Dendritic cell treated with granulocyte-macrophage colony-stimulating factor and Interleukin-4, amounts not matched to agents 40 ng/mL and 50 ng/mL, for 4 days (primary cell): ENCODE data around the gene SH3PXD2B.
"Not testable (repeated sequence)": the region's sequence is repeated elsewhere in the genome, so short reads cannot be mapped to it uniquely, and the experiment has no call there.

Source experiments
- H3K27ac Mint-ChIP-seq: one replicate; pipeline ENCODE4 v1.8.0; 2022; ENCODE audit warnings: mild to moderate bottlenecking, mixed read lengths
- H3K27me3 Mint-ChIP-seq: one replicate; pipeline ENCODE4 v1.8.0; 2022; ENCODE audit warnings: mild to moderate bottlenecking, mixed read lengths
- H3K36me3 Mint-ChIP-seq: one replicate; pipeline ENCODE4 v1.8.0; 2022; ENCODE audit warnings: low read depth, mixed read lengths
- H3K4me1 Mint-ChIP-seq: one replicate; pipeline ENCODE4 v1.8.0; 2022; ENCODE audit warnings: low read depth, mixed read lengths
- H3K4me3 Mint-ChIP-seq: one replicate; pipeline ENCODE4 v1.8.0; 2022; ENCODE audit warnings: mild to moderate bottlenecking, moderate library complexity, mixed read lengths
- H3K9me3 Mint-ChIP-seq: one replicate; pipeline ENCODE4 v1.8.0; 2022; ENCODE audit warnings: mixed read lengths
- intact Hi-C: fragments of 100-400 bp; cut with micrococcal nuclease; formaldehyde crosslinking; loops from one replicate; pipeline ENCODE4 v1.15.0; 2022

The SH3PXD2B gene

GRCh38 chr5:172351240-172351778 is 103.0 kb downstream of the SH3PXD2B start:
- no peaks in the 10 kb centered on the region for H3K9me3 Mint-ChIP-seq
- H3K27me3 Mint-ChIP-seq = peaks cover 11% of the 10 kb centered on the region
- H3K4me3 Mint-ChIP-seq = no peak overlapping the region
- peaks cover 34% of the 10 kb centered on the region for H3K36me3 Mint-ChIP-seq
- no peak overlapping the region for H3K27ac Mint-ChIP-seq
- intact Hi-C loops = no loop called here
- H3K4me1 Mint-ChIP-seq = no peaks in the 10 kb centered on the region

GRCh38 chr5:172350212-172351181 is 103.8 kb downstream of the SH3PXD2B start:
- H3K36me3 Mint-ChIP-seq = peaks cover 34% of the 10 kb centered on the region
- intact Hi-C loops = no loop called here
- no peaks in the 10 kb centered on the region for H3K9me3 Mint-ChIP-seq
- no peaks in the 10 kb centered on the region for H3K4me1 Mint-ChIP-seq
- H3K27me3 Mint-ChIP-seq = peaks cover 8% of the 10 kb centered on the region
- no peak overlapping the region for H3K27ac Mint-ChIP-seq
- no peak overlapping the region for H3K4me3 Mint-ChIP-seq

DNA sequence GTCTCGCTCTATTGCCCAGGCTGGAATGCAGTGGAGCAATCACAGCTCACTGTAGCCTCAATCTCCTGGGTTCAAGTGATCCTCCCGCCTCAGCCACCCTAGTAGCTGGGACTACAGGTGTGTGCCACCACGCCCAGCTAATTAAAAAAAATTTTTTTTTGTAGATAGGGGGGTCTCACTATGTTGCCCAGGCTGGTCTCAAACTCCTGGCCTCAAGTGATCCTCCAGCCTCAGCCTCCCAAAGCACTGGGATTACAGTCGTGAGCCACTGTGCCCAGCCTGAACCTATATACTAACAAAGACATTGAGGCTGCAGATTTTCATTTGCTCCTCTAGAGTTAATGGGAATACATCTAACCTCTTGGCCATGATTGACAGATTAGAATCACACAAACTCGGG is 105.6 kb downstream of the SH3PXD2B start:
- H3K27ac Mint-ChIP-seq, H3K4me3 Mint-ChIP-seq, H3K9me3 Mint-ChIP-seq, H3K4me1 Mint-ChIP-seq, intact Hi-C loops, H3K27me3 Mint-ChIP-seq: not testable (repeated sequence)
- H3K36me3 Mint-ChIP-seq = peaks cover 26% of the 10 kb centered on the region

DNA sequence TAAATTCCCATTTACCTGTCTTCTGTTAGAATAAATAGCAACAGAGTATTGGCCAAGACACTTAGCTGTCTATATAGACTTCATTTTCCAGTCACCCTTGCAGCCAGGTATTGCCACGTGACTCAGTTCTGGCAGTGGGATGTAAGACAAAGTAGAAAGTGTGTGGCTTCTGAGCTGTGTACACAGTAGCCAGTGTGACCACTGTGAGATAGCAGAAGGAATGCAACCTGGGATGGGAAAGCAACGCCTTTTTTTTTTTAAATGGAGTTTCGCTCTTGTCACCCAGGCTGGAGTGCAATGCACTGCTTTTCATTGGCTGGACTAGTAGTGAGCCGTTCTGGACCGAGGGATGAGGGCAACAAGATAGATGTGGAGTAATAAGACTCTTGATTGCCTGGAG is 106.2 kb downstream of the SH3PXD2B start:
- H3K27me3 Mint-ChIP-seq = no peaks in the 10 kb centered on the region
- no peaks in the 10 kb centered on the region for H3K4me1 Mint-ChIP-seq
- H3K36me3 Mint-ChIP-seq = peaks cover 20% of the 10 kb centered on the region
- H3K27ac Mint-ChIP-seq = no peak overlapping the region
- no peaks in the 10 kb centered on the region for H3K9me3 Mint-ChIP-seq
- H3K4me3 Mint-ChIP-seq = no peak overlapping the region
- intact Hi-C loops = no loop called here

DNA sequence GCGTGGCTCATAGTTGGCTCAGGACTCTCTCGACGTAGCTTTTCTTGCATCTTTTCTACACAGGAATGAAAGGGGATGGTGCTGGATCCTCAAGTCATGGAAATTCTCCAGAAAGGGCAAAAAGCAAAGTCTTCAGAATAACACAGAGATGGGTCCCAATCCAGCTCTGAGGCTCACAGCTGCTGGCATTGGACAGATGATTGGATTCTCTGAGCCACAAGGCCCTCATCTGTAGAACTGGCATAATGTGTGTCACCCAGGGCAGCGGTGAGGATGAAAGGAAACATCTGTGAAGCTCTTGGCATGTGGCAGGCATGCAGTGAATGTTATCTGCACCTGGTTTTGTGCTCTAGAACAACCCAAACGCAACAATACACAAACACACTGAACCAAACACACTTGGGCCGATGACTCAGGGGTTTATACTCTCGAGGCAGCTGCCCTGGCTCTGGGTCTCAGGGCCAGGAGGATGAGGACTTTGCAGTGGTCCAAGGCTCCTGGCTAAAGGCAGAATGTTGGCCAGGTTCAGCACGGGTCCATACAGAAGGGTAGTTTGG is 106.8 kb downstream of the SH3PXD2B start:
- intact Hi-C loops = no loop called here
- H3K4me1 Mint-ChIP-seq = no peaks in the 10 kb centered on the region
- no peak overlapping the region for H3K4me3 Mint-ChIP-seq
- H3K27me3 Mint-ChIP-seq = no peaks in the 10 kb centered on the region
- peaks cover 14% of the 10 kb centered on the region for H3K36me3 Mint-ChIP-seq
- no peak overlapping the region for H3K27ac Mint-ChIP-seq
- no peaks in the 10 kb centered on the region for H3K9me3 Mint-ChIP-seq

DNA sequence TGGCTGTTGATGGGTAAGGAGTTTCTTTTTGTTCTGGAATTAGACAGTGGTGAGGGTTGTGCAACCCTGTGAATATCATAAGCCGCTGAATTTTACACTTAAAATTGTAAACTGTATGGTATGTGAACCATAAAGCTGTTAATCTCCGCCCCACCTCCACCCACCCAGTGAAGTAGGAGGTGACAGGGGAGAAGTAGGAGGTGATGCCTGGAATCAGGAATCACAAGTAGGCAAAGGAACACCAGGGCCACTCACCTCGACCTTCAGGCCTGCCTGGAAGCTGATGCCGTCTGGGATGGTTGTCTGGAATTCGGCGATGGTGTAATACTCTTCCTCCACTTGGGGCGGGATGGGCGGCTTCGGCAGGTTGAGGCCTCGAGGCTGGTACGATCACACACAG is 108.4 kb downstream of the SH3PXD2B start:
- no peak overlapping the region for H3K4me3 Mint-ChIP-seq
- H3K36me3 Mint-ChIP-seq = peaks cover 13% of the 10 kb centered on the region
- no peaks in the 10 kb centered on the region for H3K4me1 Mint-ChIP-seq
- intact Hi-C loops = no loop called here
- no peak overlapping the region for H3K27ac Mint-ChIP-seq
- no peaks in the 10 kb centered on the region for H3K9me3 Mint-ChIP-seq
- no peaks in the 10 kb centered on the region for H3K27me3 Mint-ChIP-seq

GRCh38 chr5:172344855-172345409 is 109.4 kb downstream of the SH3PXD2B start:
- Mint-ChIP-seq H3K4me3 (no peak overlapping the region), H3K4me1 (no peaks in the 10 kb centered on the region)

GRCh38 chr5:172343741-172344140 is 110.6 kb downstream of the SH3PXD2B start:
- Mint-ChIP-seq H3K27me3 (peaks cover 3% of the 10 kb centered on the region), H3K4me3 (no peak overlapping the region)

More at GRCh38 chr5:172344855-172345409, 109.4 kb downstream of the SH3PXD2B start:
- no peaks in the 10 kb centered on the region for H3K27me3 Mint-ChIP-seq
- no peaks in the 10 kb centered on the region for H3K9me3 Mint-ChIP-seq
- H3K36me3 Mint-ChIP-seq = peaks cover 10% of the 10 kb centered on the region
- H3K27ac Mint-ChIP-seq = no peak overlapping the region
- intact Hi-C loops = no loop called here

GRCh38 chr5:172342918-172343317 is 111.4 kb downstream of the SH3PXD2B start:
- Mint-ChIP-seq H3K9me3 (no peaks in the 10 kb centered on the region), H3K36me3 (peaks cover 17% of the 10 kb centered on the region), H3K27ac (no peak overlapping the region), H3K4me1 (no peaks in the 10 kb centered on the region), H3K4me3 (no peak overlapping the region), H3K27me3 (peaks cover 5% of the 10 kb centered on the region)
- intact Hi-C loops = no loop called here

More at GRCh38 chr5:172343741-172344140, 110.6 kb downstream of the SH3PXD2B start:
- Mint-ChIP-seq H3K4me1 (no peaks in the 10 kb centered on the region), H3K9me3 (no peaks in the 10 kb centered on the region), H3K36me3 (peaks cover 17% of the 10 kb centered on the region), H3K27ac (no peak overlapping the region)
- intact Hi-C loops = no loop called here

DNA sequence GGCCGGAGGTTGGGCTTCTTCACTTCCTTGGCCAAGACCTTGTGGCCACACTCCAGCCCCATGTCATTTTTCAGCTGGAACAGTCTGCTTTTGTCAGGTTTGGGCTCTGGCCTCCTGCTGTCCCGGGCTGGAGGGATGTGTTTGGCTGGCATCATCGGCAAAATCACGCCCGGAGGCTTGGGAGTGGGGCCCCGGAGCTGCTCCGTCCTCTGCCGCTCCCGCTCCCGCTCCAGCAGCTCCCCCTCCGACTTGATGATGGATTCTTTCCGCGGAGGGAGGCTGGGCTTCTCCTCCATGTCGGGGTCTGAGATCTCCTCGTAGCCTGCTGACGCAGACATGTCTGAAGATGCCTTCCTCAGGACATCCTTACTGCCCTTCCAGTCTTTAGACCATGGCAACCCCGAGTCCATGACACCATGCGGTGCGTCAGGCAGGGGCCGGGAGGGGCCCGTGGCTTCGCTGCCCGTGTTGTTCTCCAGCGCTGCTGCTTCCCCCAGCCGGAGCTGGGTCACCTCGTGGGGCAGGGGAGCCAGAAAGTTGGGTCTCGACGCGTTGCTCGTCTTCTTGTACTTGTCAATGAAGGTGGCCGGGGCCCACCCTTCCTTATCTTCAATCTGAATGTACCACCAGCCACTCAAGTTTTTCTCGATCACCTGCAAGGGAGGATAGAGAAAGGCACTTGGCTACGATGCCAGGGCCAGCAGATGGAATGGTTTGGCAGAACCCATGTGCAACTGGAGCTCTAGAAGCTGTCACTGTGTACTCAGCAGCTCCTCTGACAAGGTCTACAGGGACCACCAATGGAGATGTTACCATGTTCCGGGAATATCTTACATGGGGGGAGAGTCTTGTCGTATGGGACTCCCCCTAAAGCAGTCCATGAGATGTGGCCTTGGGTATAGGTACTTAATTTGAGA is 114.8 kb downstream of the SH3PXD2B start:
- peaks cover 9% of the 10 kb centered on the region for H3K36me3 Mint-ChIP-seq
- no peaks in the 10 kb centered on the region for H3K9me3 Mint-ChIP-seq
- H3K4me3 Mint-ChIP-seq = no peak overlapping the region
- peaks cover 5% of the 10 kb centered on the region for H3K27me3 Mint-ChIP-seq
- H3K27ac Mint-ChIP-seq = no peak overlapping the region
- intact Hi-C loops = no loop called here
- no peaks in the 10 kb centered on the region for H3K4me1 Mint-ChIP-seq

DNA sequence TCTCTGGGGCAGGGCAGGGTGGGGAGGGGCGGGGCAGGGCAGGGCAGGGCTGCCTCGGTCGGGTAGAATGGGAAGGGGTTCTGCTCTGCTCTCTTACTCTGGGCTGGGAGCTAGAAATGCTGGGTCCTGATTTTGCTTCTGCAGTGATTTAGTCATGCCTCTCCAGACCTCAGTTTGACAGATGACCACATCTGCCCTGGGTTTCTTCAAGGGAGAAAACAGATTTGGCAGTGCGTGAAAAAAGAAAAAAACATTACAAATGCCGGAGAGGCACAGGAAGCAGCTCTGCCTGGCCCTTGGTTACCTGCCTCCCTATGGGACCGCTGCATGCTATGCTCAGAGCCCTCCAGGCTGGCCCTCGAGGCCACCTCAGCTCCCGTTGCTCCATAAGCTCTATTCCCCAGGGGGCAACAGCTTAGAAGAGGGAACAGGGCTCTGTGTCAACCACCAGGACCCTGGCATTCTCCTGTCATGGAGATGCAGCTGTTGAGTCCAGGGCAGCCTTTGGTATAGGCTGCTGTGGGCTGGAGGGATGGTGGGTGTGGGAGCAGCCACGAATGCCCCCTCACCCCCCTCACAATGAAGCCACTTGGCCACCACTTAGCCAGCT is 117.5 kb downstream of the SH3PXD2B start:
- peaks cover 6% of the 10 kb centered on the region for H3K27me3 Mint-ChIP-seq
- intact Hi-C loops = no loop called here

GRCh38 chr5:172336264-172336663 is 118.1 kb downstream of the SH3PXD2B start:
- peaks cover 9% of the 10 kb centered on the region for H3K36me3 Mint-ChIP-seq
- H3K4me1 Mint-ChIP-seq = no peaks in the 10 kb centered on the region
- no peak overlapping the region for H3K27ac Mint-ChIP-seq
- H3K4me3 Mint-ChIP-seq = no peak overlapping the region
- peaks cover 8% of the 10 kb centered on the region for H3K27me3 Mint-ChIP-seq
- intact Hi-C loops = no loop called here
- H3K9me3 Mint-ChIP-seq = no peaks in the 10 kb centered on the region

More for the DNA sequence above, 117.5 kb downstream of the SH3PXD2B start:
- Mint-ChIP-seq H3K36me3 (peaks cover 9% of the 10 kb centered on the region), H3K27ac (no peak overlapping the region), H3K4me1 (no peaks in the 10 kb centered on the region), H3K4me3 (no peak overlapping the region), H3K9me3 (no peaks in the 10 kb centered on the region)

DNA sequence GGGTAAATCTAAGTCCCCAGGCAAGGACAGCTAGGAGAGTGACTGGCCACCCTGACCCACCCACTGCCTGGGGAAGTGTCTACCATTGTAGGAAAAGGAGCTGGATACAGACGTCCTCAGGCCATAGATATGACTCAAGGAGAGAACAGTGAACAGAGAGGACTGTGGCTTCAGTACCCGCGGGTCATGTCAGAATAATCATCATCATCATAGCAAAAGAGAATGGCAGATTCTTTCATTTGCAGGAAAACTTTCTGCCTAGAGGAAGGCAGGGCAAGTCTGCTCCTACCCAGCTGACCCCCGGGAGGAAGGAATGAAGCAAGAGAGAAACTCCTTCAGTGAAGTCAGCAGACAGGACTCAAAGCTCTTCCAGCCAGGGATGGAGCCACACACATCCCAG is 118.6 kb downstream of the SH3PXD2B start:
- Mint-ChIP-seq H3K4me3 (no peak overlapping the region), H3K4me1 (no peaks in the 10 kb centered on the region), H3K27me3 (peaks cover 8% of the 10 kb centered on the region), H3K9me3 (no peaks in the 10 kb centered on the region), H3K27ac (no peak overlapping the region), H3K36me3 (peaks cover 9% of the 10 kb centered on the region)
- intact Hi-C loops = no loop called here
